ENCODE results near the gene IDI2.

The IDI2 gene

DNA sequence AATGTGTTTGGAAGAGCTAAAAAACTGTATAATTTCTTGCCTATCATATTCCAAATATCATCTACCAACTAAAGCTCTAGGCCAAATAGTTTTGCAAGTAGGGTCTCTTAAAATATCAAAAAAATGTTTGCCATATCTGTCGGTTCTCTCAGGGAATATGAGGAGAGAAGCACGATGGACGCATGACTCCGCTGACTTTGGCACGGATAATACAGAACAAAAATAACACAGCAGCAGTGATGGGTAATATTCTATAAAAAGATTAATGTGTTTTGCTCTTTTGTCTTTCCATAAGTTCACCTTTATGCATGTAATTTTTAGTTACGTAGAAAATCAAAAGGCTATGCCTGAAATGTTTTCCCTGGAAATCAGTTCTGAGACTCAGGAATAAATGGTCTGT lies 919 bp upstream of the IDI2 start:
- DNase-seq (ENCODE audit: extremely low read depth, insufficient read length) = no peak
- TF ChIP-seq, protein P1, sequence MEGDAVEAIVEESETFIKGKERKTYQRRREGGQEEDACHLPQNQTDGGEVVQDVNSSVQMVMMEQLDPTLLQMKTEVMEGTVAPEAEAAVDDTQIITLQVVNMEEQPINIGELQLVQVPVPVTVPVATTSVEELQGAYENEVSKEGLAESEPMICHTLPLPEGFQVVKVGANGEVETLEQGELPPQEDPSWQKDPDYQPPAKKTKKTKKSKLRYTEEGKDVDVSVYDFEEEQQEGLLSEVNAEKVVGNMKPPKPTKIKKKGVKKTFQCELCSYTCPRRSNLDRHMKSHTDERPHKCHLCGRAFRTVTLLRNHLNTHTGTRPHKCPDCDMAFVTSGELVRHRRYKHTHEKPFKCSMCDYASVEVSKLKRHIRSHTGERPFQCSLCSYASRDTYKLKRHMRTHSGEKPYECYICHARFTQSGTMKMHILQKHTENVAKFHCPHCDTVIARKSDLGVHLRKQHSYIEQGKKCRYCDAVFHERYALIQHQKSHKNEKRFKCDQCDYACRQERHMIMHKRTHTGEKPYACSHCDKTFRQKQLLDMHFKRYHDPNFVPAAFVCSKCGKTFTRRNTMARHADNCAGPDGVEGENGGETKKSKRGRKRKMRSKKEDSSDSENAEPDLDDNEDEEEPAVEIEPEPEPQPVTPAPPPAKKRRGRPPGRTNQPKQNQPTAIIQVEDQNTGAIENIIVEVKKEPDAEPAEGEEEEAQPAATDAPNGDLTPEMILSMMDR (IDR thresholded peaks at IDR 0.05; ENCODE audit: insufficient read depth, low read length, poor library complexity, severe bottlenecking) = no peak
- Histone ChIP-seq H3K36me3 (ENCODE audit: control insufficient read depth, insufficient read depth, low read length) (peaks cover 2% of the 10 kb centered on the region), H3K27me3 (replicated peaks; ENCODE audit: control insufficient read depth, insufficient read depth, low read length) (no peaks in the 10 kb centered on the region), H3K4me3 (replicated peaks; ENCODE audit: low read depth, low read length) (no peak overlapping the region)

DNA sequence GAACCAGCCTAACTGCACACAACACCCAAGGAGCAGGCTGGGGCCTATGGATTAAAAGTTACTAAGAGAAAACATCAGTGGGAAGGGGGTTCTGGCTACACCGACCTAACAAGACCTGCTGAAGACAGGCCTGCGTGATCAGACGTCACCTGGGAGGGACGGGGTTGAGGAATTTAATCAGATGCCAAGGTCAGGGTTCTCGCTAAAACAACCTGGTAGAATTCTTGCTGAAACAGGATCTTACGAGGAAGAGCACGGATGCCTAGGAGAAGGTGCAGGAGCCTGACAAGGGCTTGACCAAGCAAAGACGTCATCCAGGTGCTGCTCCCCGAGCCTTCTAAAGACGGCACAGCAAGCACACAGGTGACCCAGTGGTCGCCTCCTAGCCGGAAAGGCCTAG lies 1.6 kb downstream of the IDI2 start:
- no peak for DNase-seq (ENCODE audit: extremely low read depth, insufficient read length)
- Histone ChIP-seq H3K27me3 (replicated peaks; ENCODE audit: control insufficient read depth, insufficient read depth, low read length) (no peaks in the 10 kb centered on the region), H3K36me3 (ENCODE audit: control insufficient read depth, insufficient read depth, low read length) (peaks cover 8% of the 10 kb centered on the region), H3K4me3 (replicated peaks; ENCODE audit: low read depth, low read length) (no peak overlapping the region)
- TF ChIP-seq, protein P1 (IDR thresholded peaks at IDR 0.05; ENCODE audit: insufficient read depth, low read length, poor library complexity, severe bottlenecking) = no peak

DNA sequence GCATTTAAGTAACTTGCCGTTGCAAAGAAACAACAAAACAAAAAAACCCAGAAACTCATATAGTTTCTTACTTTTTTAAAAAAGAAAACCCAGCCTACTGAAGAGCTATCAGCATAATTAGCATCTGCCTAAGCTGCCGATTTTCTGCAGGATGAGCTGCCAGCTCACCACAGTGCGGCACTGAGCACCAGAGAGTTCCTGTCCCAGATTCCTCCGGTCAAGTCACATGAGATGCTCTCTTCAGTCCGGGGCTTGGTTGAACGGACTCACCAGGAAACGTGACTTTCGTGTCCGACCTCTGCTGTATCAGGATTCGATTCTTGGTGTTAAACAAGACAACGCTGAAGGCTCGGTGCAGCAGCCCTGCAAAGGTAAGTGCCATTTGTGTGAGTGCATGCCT lies 3.2 kb downstream of the IDI2 start:
- TF ChIP-seq, protein P1 (IDR thresholded peaks at IDR 0.05; ENCODE audit: insufficient read depth, low read length, poor library complexity, severe bottlenecking) = no peak
- Histone ChIP-seq H3K4me3 (replicated peaks; ENCODE audit: low read depth, low read length) (no peak overlapping the region), H3K27me3 (replicated peaks; ENCODE audit: control insufficient read depth, insufficient read depth, low read length) (no peaks in the 10 kb centered on the region), H3K36me3 (ENCODE audit: control insufficient read depth, insufficient read depth, low read length) (peaks cover 8% of the 10 kb centered on the region)
- no peak for DNase-seq (ENCODE audit: extremely low read depth, insufficient read length)

DNA sequence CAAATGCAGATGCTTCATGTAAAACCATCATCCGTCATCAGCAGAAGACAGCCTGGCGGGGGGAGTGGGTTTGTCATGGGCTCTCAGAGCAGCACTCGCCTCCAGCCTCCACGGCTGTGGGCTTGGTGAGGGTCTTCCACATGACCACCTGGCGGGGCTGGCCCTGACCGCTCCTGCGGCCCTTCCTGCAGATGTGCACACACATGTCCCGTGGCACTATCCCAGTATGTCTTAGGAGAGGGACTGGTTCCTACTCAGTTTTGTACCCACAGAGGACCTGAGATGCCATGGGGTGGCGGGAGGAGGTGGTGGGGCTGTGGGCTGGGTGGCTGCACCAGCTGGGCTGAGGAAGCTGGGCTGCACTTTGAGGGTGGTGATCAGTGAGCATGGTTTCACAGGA lies 4.7 kb downstream of the IDI2 start:
- H3K36me3 ChIP-seq (ENCODE audit: control insufficient read depth, insufficient read depth, low read length) = peaks cover 14% of the 10 kb centered on the region
- TF ChIP-seq, protein P1 (IDR thresholded peaks at IDR 0.05; ENCODE audit: insufficient read depth, low read length, poor library complexity, severe bottlenecking) = no peak
- peak; percentile 31 for DNase-seq (ENCODE audit: extremely low read depth, insufficient read length)

DNA sequence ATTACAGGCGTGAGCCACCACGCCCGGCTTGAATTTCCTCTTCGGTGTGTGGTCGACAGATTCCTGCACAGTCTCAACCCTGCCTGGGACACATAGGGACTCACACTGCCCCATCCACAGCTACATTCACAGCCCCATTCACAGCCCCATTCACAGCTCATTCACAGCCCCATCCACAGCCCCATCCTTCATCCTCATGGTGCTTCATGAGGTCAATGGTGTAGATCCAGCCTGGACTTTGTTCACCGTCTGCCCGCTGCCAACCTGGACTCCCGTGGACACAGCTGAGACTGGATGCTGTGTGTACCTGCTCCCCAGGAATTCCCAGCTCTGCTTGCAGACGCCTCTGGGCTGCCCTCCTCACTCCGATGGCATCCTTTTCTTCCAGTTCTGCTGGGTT lies 5.2 kb downstream of the IDI2 start:
- Histone ChIP-seq H3K27me3 (replicated peaks; ENCODE audit: control insufficient read depth, insufficient read depth, low read length) (no peaks in the 10 kb centered on the region), H3K36me3 (ENCODE audit: control insufficient read depth, insufficient read depth, low read length) (peaks cover 17% of the 10 kb centered on the region)
- TF ChIP-seq, protein P1 (IDR thresholded peaks at IDR 0.05; ENCODE audit: insufficient read depth, low read length, poor library complexity, severe bottlenecking) = no peak

More for the DNA sequence above, 4.7 kb downstream of the IDI2 start:
- Histone ChIP-seq H3K4me3 (replicated peaks; ENCODE audit: low read depth, low read length) (no peak overlapping the region), H3K27me3 (replicated peaks; ENCODE audit: control insufficient read depth, insufficient read depth, low read length) (no peaks in the 10 kb centered on the region)

DNA sequence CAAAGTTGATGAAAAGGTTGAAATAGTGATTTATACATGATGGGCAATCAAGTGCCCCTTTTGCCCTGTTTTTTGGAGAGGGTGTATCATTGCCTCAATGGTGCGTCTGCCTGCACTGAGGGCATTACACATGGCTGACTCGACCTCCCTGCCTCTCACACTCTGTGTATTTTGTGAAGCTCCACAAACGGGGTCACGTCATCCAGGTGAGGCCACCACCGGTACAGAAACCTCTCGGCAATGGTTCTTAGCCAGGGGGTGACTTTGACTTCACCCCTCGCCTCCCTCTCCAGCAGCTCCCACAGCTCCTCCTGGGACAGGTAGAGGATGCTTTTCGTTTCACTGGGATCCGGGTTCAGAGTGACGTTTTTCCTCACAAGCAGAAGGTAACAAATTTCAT lies 6.3 kb downstream of the IDI2 start:
- no peak for DNase-seq (ENCODE audit: extremely low read depth, insufficient read length)
- peaks cover 21% of the 10 kb centered on the region for H3K36me3 ChIP-seq (ENCODE audit: control insufficient read depth, insufficient read depth, low read length)
- H3K27me3 ChIP-seq (replicated peaks; ENCODE audit: control insufficient read depth, insufficient read depth, low read length) = no peaks in the 10 kb centered on the region
- TF ChIP-seq, protein P1 (IDR thresholded peaks at IDR 0.05; ENCODE audit: insufficient read depth, low read length, poor library complexity, severe bottlenecking) = no peak
- H3K4me3 ChIP-seq (replicated peaks; ENCODE audit: low read depth, low read length) = no peak overlapping the region

More for the DNA sequence above, 5.2 kb downstream of the IDI2 start:
- H3K4me3 ChIP-seq (replicated peaks; ENCODE audit: low read depth, low read length) = no peak overlapping the region
- DNase-seq (ENCODE audit: extremely low read depth, insufficient read length) = no peak
